Sigmoid colon (tissue), 4 donors: ENCODE results near the gene AEBP1.

Source experiments
- EP300 ChIP-seq, 4 donors: sonication (generic); formaldehyde crosslinking; IDR thresholded peaks; one replicate each; pipeline ENCODE4 v1.6.1; 2017; ENCODE audit warnings: antibody characterized with exemption in 4 of 4
- POLR2A ChIP-seq, 2 donors: fragments of 450-650 bp; IDR thresholded peaks; one replicate each; pipeline ENCODE4 v1.6.1; 2016; ENCODE audit warnings: antibody characterized with exemption in 2 of 2, mild to moderate bottlenecking in 2 of 2, moderate library complexity in 2 of 2
- POLR2AphosphoS5 ChIP-seq, 4 donors: sonication (generic); formaldehyde crosslinking; IDR thresholded peaks; one replicate each; pipeline ENCODE4 v1.6.1; 2017; ENCODE audit warnings: antibody characterized with exemption in 4 of 4
- TF ChIP-seq, protein P1 (sequence below), 4 experiments: fragments of 450-650 bp in 3 of 4; fragments of 200-600 bp in 1 of 4; IDR thresholded peaks; one replicate each; pipeline ENCODE4 v1.5.1; 2016 to 2019; ENCODE audit warnings: antibody characterized with exemption in 4 of 4, mild to moderate bottlenecking in 3 of 4, moderate library complexity in 2 of 4

DNA sequence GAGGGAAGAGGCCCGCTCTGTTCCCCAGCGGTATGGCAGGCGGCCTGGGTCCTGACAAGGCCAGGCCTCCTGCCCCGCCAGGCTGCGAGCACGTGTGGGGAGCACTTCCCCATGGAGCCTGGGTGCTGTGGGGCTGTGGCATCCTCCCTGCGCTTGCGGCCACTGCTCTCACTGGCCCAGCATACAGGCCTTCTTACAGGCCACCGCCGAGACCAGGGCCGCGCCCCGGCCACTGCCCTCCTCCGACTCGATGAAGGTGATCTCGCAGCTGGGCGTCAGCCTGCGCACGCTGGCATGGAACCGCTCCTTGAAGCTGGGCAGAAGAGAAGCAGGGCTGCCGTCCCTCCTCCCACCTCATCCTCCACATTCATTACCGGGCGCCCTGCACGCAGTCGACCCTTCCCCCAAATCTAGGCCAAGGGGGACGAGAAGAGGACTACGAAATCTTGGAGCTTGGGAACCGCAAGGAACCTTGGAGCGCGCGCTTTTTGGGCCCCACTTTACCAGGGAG is 40.9 kb downstream of the AEBP1 start:
- TF ChIP-seq, protein P1, sequence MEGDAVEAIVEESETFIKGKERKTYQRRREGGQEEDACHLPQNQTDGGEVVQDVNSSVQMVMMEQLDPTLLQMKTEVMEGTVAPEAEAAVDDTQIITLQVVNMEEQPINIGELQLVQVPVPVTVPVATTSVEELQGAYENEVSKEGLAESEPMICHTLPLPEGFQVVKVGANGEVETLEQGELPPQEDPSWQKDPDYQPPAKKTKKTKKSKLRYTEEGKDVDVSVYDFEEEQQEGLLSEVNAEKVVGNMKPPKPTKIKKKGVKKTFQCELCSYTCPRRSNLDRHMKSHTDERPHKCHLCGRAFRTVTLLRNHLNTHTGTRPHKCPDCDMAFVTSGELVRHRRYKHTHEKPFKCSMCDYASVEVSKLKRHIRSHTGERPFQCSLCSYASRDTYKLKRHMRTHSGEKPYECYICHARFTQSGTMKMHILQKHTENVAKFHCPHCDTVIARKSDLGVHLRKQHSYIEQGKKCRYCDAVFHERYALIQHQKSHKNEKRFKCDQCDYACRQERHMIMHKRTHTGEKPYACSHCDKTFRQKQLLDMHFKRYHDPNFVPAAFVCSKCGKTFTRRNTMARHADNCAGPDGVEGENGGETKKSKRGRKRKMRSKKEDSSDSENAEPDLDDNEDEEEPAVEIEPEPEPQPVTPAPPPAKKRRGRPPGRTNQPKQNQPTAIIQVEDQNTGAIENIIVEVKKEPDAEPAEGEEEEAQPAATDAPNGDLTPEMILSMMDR (IDR thresholded peaks at IDR 0.05), result no peak
- TF ChIP-seq POLR2A (IDR thresholded peaks at IDR 0.05) (no peak), EP300 (IDR thresholded peaks at IDR 0.05) (no peak), POLR2AphosphoS5 (IDR thresholded peaks at IDR 0.05) (no peak)
